Measurements from ENCODE around the gene ACOXL. TPM values are rescaled to one million over a fixed set of nuclear protein-coding genes. Genes with fewer than 3 reads are reported as not detected.

The ACOXL gene
- polyA plus RNA-seq, 3 donors, result 0.35 TPM; not detected in 2

DNA sequence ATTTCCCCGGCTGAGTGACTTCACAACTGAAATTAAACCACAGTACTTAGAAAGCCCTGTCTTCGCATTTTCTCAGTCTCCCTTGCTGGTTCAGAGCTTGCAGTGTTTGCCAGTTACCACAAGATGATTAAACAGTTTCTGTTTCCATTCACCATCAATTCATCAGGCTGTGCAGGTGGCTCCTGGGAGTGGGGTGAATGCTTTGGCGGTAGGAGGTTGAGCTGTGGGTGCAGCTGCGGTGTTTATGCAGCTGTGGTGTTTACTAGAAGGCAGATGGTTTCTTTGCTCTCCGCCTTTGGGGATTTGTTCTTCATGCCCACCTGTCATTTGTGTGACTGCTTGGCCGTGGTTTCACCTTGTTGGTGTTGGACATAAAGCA is 16.1 kb downstream of the ACOXL start:
- H3K9me3 ChIP-seq (replicated peaks in 1 of 2; ENCODE audit: control insufficient read depth in 1 of 2, insufficient read depth in 1 of 2, low read length in 2 of 2), result no peaks in the 10 kb centered on the region
- no peaks in the 10 kb centered on the region for H3K36me3 Mint-ChIP-seq
- intact Hi-C loops (cut with micrococcal nuclease), result no loop called here
- peak overlapping the region; percentile 19 for H2AFZ ChIP-seq (ENCODE audit: insufficient read depth, low read depth, low read length, poor library complexity, severe bottlenecking)
- peaks cover 19 to 32% (median 26%) of the 10 kb centered on the region in 3 donors for H3K27me3 Mint-ChIP-seq (ENCODE audit: low read depth in 3 of 3)
- no peaks in the 10 kb centered on the region for H3K79me2 ChIP-seq (ENCODE audit: insufficient read depth, low read length)
- H3K27ac Mint-ChIP-seq, result no peak overlapping the region
- no peak overlapping the region for H3K4me2 ChIP-seq (replicated peaks; ENCODE audit: extremely low read depth, low read length, poor library complexity, severe bottlenecking)
- H3K27me3 ChIP-seq (ENCODE audit: control insufficient read depth in 2 of 2, insufficient read depth in 2 of 2, low read length in 2 of 2), result peaks cover 11 to 24% of the 10 kb centered on the region in 2 donors
- peaks cover 0 to 2% (median 0%) of the 10 kb centered on the region in 7 donors for H3K9me3 Mint-ChIP-seq
- H3K9ac ChIP-seq (ENCODE audit: insufficient read depth, low read length, poor library complexity, severe bottlenecking), result no peak overlapping the region
- peak overlapping the region in 1 of 2 donors; percentile 46 for H3K4me3 Mint-ChIP-seq
- H3K4me1 ChIP-seq (ENCODE audit: control insufficient read depth in 1 of 2, insufficient read depth in 2 of 2, low read length in 2 of 2), result no peaks in the 10 kb centered on the region
- H3K36me3 ChIP-seq (replicated peaks in 1 of 2; ENCODE audit: control insufficient read depth in 1 of 2, insufficient read depth in 2 of 2, low read length in 2 of 2), result no peaks in the 10 kb centered on the region
- TF ChIP-seq, protein P1, sequence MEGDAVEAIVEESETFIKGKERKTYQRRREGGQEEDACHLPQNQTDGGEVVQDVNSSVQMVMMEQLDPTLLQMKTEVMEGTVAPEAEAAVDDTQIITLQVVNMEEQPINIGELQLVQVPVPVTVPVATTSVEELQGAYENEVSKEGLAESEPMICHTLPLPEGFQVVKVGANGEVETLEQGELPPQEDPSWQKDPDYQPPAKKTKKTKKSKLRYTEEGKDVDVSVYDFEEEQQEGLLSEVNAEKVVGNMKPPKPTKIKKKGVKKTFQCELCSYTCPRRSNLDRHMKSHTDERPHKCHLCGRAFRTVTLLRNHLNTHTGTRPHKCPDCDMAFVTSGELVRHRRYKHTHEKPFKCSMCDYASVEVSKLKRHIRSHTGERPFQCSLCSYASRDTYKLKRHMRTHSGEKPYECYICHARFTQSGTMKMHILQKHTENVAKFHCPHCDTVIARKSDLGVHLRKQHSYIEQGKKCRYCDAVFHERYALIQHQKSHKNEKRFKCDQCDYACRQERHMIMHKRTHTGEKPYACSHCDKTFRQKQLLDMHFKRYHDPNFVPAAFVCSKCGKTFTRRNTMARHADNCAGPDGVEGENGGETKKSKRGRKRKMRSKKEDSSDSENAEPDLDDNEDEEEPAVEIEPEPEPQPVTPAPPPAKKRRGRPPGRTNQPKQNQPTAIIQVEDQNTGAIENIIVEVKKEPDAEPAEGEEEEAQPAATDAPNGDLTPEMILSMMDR (IDR thresholded peaks at IDR 0.05), result no peak
- 3% methylated on average over 4 of the region's 6 CpGs for WGBS (ENCODE audit: insufficient coverage)
- H3K4me3 ChIP-seq (replicated peaks in 1 of 3; ENCODE audit: low read depth in 2 of 3, low read length in 3 of 3), result no peak overlapping the region
- DNase-seq, result no peak
- H3K4me1 Mint-ChIP-seq, result peaks cover 8% of the 10 kb centered on the region
- no peaks in the 10 kb centered on the region for H4K20me1 ChIP-seq (ENCODE audit: insufficient read depth, low read length)
- no peak overlapping the region for H3K27ac ChIP-seq (ENCODE audit: low read depth in 1 of 2, low read length in 2 of 2)

DNA sequence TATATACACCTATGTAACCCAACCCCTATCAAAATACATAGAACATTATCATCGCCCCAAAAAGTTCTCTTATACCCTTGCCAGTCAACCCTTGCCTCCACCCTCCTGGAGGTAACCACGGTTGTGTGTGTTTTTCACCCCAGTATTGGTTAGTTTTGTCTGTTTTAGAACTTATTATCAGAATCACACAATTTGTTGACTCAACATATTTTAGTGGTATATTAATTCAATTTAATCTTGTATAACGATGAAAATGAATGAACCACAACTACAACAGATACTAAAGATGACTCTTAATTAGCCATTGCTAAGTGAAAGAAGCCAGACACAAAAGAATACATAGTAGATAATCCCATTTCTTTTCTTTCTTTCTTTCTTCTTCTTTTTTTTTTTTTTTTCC is 19.3 kb downstream of the ACOXL start:
- H3K4me1 ChIP-seq (ENCODE audit: control insufficient read depth in 1 of 2, insufficient read depth in 2 of 2, low read length in 2 of 2), result no peaks in the 10 kb centered on the region
- TF ChIP-seq, protein P1 (IDR thresholded peaks at IDR 0.05), result no peak
- H2AFZ ChIP-seq (ENCODE audit: insufficient read depth, low read depth, low read length, poor library complexity, severe bottlenecking), result no peak overlapping the region
- no peak for DNase-seq
- Mint-ChIP-seq H3K36me3 (no peaks in the 10 kb centered on the region), H3K4me3 (no peak overlapping the region), H3K27me3 (ENCODE audit: low read depth in 3 of 3) (peaks cover 21 to 26% (median 24%) of the 10 kb centered on the region in 3 donors), H3K9me3 (no peaks in the 10 kb centered on the region), H3K4me1 (peaks cover 8% of the 10 kb centered on the region), H3K27ac (no peak overlapping the region)
- no peaks in the 10 kb centered on the region for H4K20me1 ChIP-seq (ENCODE audit: insufficient read depth, low read length)
- H3K4me2 ChIP-seq (replicated peaks; ENCODE audit: extremely low read depth, low read length, poor library complexity, severe bottlenecking), result no peak overlapping the region
- WGBS (ENCODE audit: insufficient coverage), result no CpG with 5 or more reads among the region's 3 CpGs
- H3K36me3 ChIP-seq (replicated peaks in 1 of 2; ENCODE audit: control insufficient read depth in 1 of 2, insufficient read depth in 2 of 2, low read length in 2 of 2), result no peaks in the 10 kb centered on the region
- H3K9ac ChIP-seq (ENCODE audit: insufficient read depth, low read length, poor library complexity, severe bottlenecking), result no peak overlapping the region
- intact Hi-C loops (cut with micrococcal nuclease), result no loop called here
- no peak overlapping the region for H3K27ac ChIP-seq (ENCODE audit: low read depth in 1 of 2, low read length in 2 of 2)
- H3K27me3 ChIP-seq (ENCODE audit: control insufficient read depth in 2 of 2, insufficient read depth in 2 of 2, low read length in 2 of 2), result peaks cover 11 to 24% of the 10 kb centered on the region in 2 donors
- H3K9me3 ChIP-seq (replicated peaks in 1 of 2; ENCODE audit: control insufficient read depth in 1 of 2, insufficient read depth in 1 of 2, low read length in 2 of 2), result no peaks in the 10 kb centered on the region
- no peaks in the 10 kb centered on the region for H3K79me2 ChIP-seq (ENCODE audit: insufficient read depth, low read length)
- no peak overlapping the region for H3K4me3 ChIP-seq (replicated peaks in 1 of 3; ENCODE audit: low read depth in 2 of 3, low read length in 3 of 3)
